Panc1 (cell line): ENCODE results near the gene INPP4B. TPM values are rescaled to one million over a fixed set of nuclear protein-coding genes. Genes with fewer than 3 reads are reported as not detected.

Experiments used
- ATAC-seq: fragments of 200-7000 bp; cut with Tn5 transposase; 2 replicates; pipeline ENCODE4 v1.9.1; 2020; ENCODE audit warnings: mild to moderate bottlenecking, moderate library complexity
- BruUV-seq: library from RNA; stranded (reverse); fragments of 400-500 nt; replicated peaks from 2 replicates; lab custom pipeline; 2021; lab: Mats Ljungman, UMichigan
- CTCF ChIA-PET: fragments of 300-600 bp; sonication (Branson Sonifier 250); formaldehyde crosslinking; loops from one replicate; lab custom pipeline; 2022; ENCODE audit warnings: antibody characterized with exemption; lab: Charles Lee
- POLR2A ChIA-PET: fragments of 300-600 bp; sonication (Branson Sonifier 250); formaldehyde crosslinking; loops from one replicate; lab custom pipeline; 2022; ENCODE audit warnings: antibody characterized with exemption; lab: Charles Lee
- DNase-seq: peaks from one replicate; pipeline ENCODE4 v3.0.0-alpha.2; 2010; ENCODE audit warnings: low read depth, low spot score
- H3K27ac ChIP-seq: 2 replicates; pipeline ENCODE4 v1.5.1; 2011; ENCODE audit warnings: mild to moderate bottlenecking, low read length, inconsistent platforms
- H3K27me3 ChIP-seq: fragments of 200-500 bp; sonication (Bioruptor generic); 2 replicates; pipeline ENCODE4 v1.6.0; 2014; ENCODE audit warnings: low read length, inconsistent platforms; ENCODE audit not compliant: control insufficient read depth, insufficient read depth
- H3K36me3 ChIP-seq: fragments of 200-500 bp; sonication (Bioruptor generic); 2 replicates; pipeline ENCODE4 v1.5.1; 2014; ENCODE audit warnings: inconsistent platforms, mild to moderate bottlenecking, low read length, moderate library complexity; ENCODE audit not compliant: control insufficient read depth, insufficient read depth
- H3K4me1 ChIP-seq: 2 replicates; pipeline ENCODE4 v1.5.1; 2011; ENCODE audit warnings: inconsistent platforms, mild to moderate bottlenecking, low read length, moderate library complexity; ENCODE audit not compliant: control insufficient read depth, insufficient read depth
- H3K4me3 ChIP-seq, 2 experiments: 2 replicates each; pipeline ENCODE4 v1.5.1; 2011 to 2012; ENCODE audit warnings: low read depth in 2 of 2, low read length in 2 of 2, mild to moderate bottlenecking in 2 of 2, inconsistent platforms in 1 of 2, moderate library complexity in 1 of 2
- H3K9me3 ChIP-seq: fragments of 200-500 bp; sonication (Bioruptor generic); 2 replicates; pipeline ENCODE4 v1.5.1; 2014; ENCODE audit warnings: low read depth, mild to moderate bottlenecking, inconsistent platforms, low read length, moderate library complexity; ENCODE audit not compliant: control insufficient read depth, insufficient read depth
- CTCF ChIP-seq: fragments of 450-650 bp; IDR thresholded peaks from 2 replicates; pipeline ENCODE4 v1.5.1; 2017; ENCODE audit warnings: mild to moderate bottlenecking
- POLR2AphosphoS5 ChIP-seq: IDR thresholded peaks from 2 replicates; pipeline ENCODE4 v1.6.1; 2012; ENCODE audit warnings: mild to moderate bottlenecking, low read depth, low read length, moderate library complexity
- REST ChIP-seq, 2 experiments: IDR thresholded peaks; 2 replicates each; pipeline ENCODE4 v1.6.1; 2011 to 2012; ENCODE audit warnings: low read depth in 2 of 2, control low read depth in 1 of 2, low read length in 1 of 2, mild to moderate bottlenecking in 1 of 2, moderate library complexity in 1 of 2; ENCODE audit not compliant: insufficient read depth in 1 of 2
- SIN3A ChIP-seq: IDR thresholded peaks from 2 replicates; pipeline ENCODE4 v1.6.1; 2012; ENCODE audit warnings: low read depth, mild to moderate bottlenecking, low read length, moderate library complexity, borderline replicate concordance; ENCODE audit not compliant: insufficient read depth
- TCF7L2 ChIP-seq: IDR thresholded peaks from 2 replicates; pipeline ENCODE4 v1.6.1; 2011; ENCODE audit warnings: mild to moderate bottlenecking, low read depth, low read length, inconsistent platforms
- in situ Hi-C: cut with HindIII; loops from 2 replicates; pipeline ENCODE4 v1.10.0; 2016; ENCODE audit warnings: low sequenced_read_pairs, low pct_unique_long_range_greater_than_20kb
- intact Hi-C: fragments of 100-400 bp; cut with micrococcal nuclease; formaldehyde crosslinking; loops from one replicate; pipeline ENCODE4 v1.10.0; 2022; ENCODE audit not compliant: unreplicated experiment
- total RNA-seq: library from RNA; stranded (reverse); gene quantifications from one replicate; pipeline ENCODE4 v1.2.1, GENCODE V29; 2021; ENCODE audit not compliant: unreplicated experiment

The INPP4B gene
- total RNA-seq, 1 experiment from 2014 or later: 4.5 TPM

GRCh38 chr4:142567620-142568451 is 278.3 kb downstream of the INPP4B start:
- in situ Hi-C loops (no loop called here), intact Hi-C loops (no loop called here)
- Histone ChIP-seq H3K27ac (peak overlapping the region; percentile 23; the same call in 1 of the 2 replicates), H3K27me3 (no peaks in the 10 kb centered on the region), H3K36me3 (no peaks in the 10 kb centered on the region), H3K4me1 (no peaks in the 10 kb centered on the region), H3K9me3 (no peaks in the 10 kb centered on the region), H3K4me3 (no peak overlapping the region)
- TF ChIP-seq CTCF (no peak), TCF7L2 (no peak), REST (IDR thresholded peaks at IDR 0.05; ENCODE audit: insufficient read depth in 1 of 2, low read depth in 2 of 2, low read length in 1 of 2) (no peak), POLR2AphosphoS5 (no peak), SIN3A (no peak)
- ChIA-PET CTCF (no interaction called here), POLR2A (no interaction called here)
- no TSS peak for BruUV-seq
- DNase-seq: no peak
- ATAC-seq: no peak

GRCh38 chr4:142567199-142567598 is 278.9 kb downstream of the INPP4B start:
- in situ Hi-C loops: no loop called here
- ATAC-seq (peak; percentile 48; the same call in 1 of the 2 replicates), DNase-seq (no peak)
- TF ChIP-seq CTCF: peak; percentile 25; the same call in 1 of the 2 replicates
- no peak for TF ChIP-seq SIN3A
- intact Hi-C loops: no loop called here
- BruUV-seq: no TSS peak
- no peaks in the 10 kb centered on the region for H3K27me3 ChIP-seq
- ChIA-PET POLR2A (no interaction called here), CTCF (no interaction called here)
- no peaks in the 10 kb centered on the region for H3K9me3 ChIP-seq
- no peak overlapping the region for H3K27ac ChIP-seq
- no peaks in the 10 kb centered on the region for H3K36me3 ChIP-seq
- H3K4me3 ChIP-seq: no peak overlapping the region
- H3K4me1 ChIP-seq: no peaks in the 10 kb centered on the region
